ENCODE measurements around the gene TLR2.

TLR2 gene

DNA sequence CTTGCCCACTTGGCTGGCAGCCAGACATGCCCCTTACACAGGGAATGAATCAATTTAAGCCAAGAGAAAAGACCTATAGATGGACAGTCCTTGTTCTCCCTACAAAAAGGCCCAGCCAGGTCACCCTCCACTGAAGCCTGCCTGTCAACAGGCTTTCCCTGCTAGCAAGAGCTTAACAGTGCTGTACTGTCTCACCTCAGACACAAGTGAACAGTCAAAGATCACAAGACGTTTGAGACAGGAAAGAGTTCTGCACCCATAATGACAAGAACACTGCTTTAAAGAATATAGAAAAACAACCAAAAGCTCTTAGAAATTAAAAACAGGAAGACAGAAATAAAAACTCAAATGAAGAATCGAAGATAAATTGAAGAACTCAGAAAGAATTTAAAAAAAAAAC, 71.1 kb downstream of the TLR2 start:
- no peak overlapping the region for H3K9ac ChIP-seq
- no peaks in the 10 kb centered on the region for H3K27me3 ChIP-seq (ENCODE audit: control insufficient read depth, insufficient read depth, low read length)
- peaks cover 2% of the 10 kb centered on the region for H3K36me3 ChIP-seq (ENCODE audit: control insufficient read depth, insufficient read depth, low read length)
- TF ChIP-seq, protein P1, sequence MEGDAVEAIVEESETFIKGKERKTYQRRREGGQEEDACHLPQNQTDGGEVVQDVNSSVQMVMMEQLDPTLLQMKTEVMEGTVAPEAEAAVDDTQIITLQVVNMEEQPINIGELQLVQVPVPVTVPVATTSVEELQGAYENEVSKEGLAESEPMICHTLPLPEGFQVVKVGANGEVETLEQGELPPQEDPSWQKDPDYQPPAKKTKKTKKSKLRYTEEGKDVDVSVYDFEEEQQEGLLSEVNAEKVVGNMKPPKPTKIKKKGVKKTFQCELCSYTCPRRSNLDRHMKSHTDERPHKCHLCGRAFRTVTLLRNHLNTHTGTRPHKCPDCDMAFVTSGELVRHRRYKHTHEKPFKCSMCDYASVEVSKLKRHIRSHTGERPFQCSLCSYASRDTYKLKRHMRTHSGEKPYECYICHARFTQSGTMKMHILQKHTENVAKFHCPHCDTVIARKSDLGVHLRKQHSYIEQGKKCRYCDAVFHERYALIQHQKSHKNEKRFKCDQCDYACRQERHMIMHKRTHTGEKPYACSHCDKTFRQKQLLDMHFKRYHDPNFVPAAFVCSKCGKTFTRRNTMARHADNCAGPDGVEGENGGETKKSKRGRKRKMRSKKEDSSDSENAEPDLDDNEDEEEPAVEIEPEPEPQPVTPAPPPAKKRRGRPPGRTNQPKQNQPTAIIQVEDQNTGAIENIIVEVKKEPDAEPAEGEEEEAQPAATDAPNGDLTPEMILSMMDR (IDR thresholded peaks at IDR 0.05), result no peak
- no peak overlapping the region for H3K4me2 ChIP-seq (ENCODE audit: low read length)
- no peak overlapping the region for H3K27ac ChIP-seq
- no peaks in the 10 kb centered on the region for H3K79me2 ChIP-seq
- H3K4me3 ChIP-seq (ENCODE audit: low read depth, low read length), result no peak overlapping the region
- no peaks in the 10 kb centered on the region for H3K4me1 ChIP-seq
- no peak overlapping the region for H2AFZ ChIP-seq
- no peaks in the 10 kb centered on the region for H3K9me3 ChIP-seq (ENCODE audit: control insufficient read depth, low read length)

Data from parathyroid adenoma (tissue), 2 donors.